Neural cell (in vitro differentiated cells): Measurements from ENCODE around the gene LCORL. TPM values are rescaled to one million over a fixed set of nuclear protein-coding genes. Genes with fewer than 3 reads are reported as not detected.

Experiments used
- H2AFZ ChIP-seq: fragments of 200-600, 300-800 bp; sonication (generic), shearing (Covaris generic); 2 replicates; pipeline ENCODE4 v1.6.0; 2014; ENCODE audit warnings: low read depth, mild to moderate bottlenecking, antibody characterized with exemption, low read length, moderate library complexity
- H3F3A ChIP-seq: fragments of 200-600 bp; shearing (Covaris generic); 2 replicates; pipeline ENCODE4 v1.6.1; 2016; ENCODE audit warnings: mild to moderate bottlenecking, moderate library complexity, mixed read lengths, antibody characterized with exemption, low read length; ENCODE audit not compliant: insufficient read depth, poor library complexity, severe bottlenecking
- H3K27ac ChIP-seq: fragments of 200-600, 300-800 bp; sonication (generic), shearing (Covaris generic); 2 replicates; pipeline ENCODE4 v1.5.1; 2014; ENCODE audit warnings: mild to moderate bottlenecking, low read length, moderate library complexity
- H3K27me3 ChIP-seq: fragments of 300-800, 200-600 bp; sonication (generic), shearing (Covaris generic); 2 replicates; pipeline ENCODE4 v1.6.0; 2014; ENCODE audit warnings: mild to moderate bottlenecking, low read depth, low read length, moderate library complexity; ENCODE audit not compliant: insufficient read depth
- H3K36me3 ChIP-seq: fragments of 300-800, 200-600 bp; sonication (generic), shearing (Covaris generic); 2 replicates; pipeline ENCODE4 v1.5.1; 2014; ENCODE audit warnings: mild to moderate bottlenecking, antibody characterized with exemption, low read length, moderate library complexity; ENCODE audit not compliant: insufficient read depth
- H3K4me2 ChIP-seq: fragments of 300-800, 200-600 bp; sonication (generic), shearing (Covaris generic); 2 replicates; pipeline ENCODE4 v1.6.0; 2014; ENCODE audit warnings: mild to moderate bottlenecking, low read length
- H3K4me3 ChIP-seq: fragments of 300-800, 200-600 bp; sonication (generic), shearing (Covaris generic); 2 replicates; pipeline ENCODE4 v1.5.1; 2014; ENCODE audit warnings: mild to moderate bottlenecking, low read length, moderate library complexity
- H3K79me2 ChIP-seq: fragments of 200-600 bp; shearing (Covaris generic); replicated peaks from 2 replicates; pipeline ENCODE4 v1.6.0; 2014; ENCODE audit warnings: mild to moderate bottlenecking, low read length, moderate library complexity; ENCODE audit not compliant: insufficient read depth
- H3K9ac ChIP-seq: fragments of 300-800, 200-600 bp; sonication (generic), shearing (Covaris generic); 2 replicates; pipeline ENCODE4 v1.6.1; 2016; ENCODE audit warnings: mild to moderate bottlenecking, low read length, mixed read lengths
- H3K9me2 ChIP-seq: fragments of 200-600 bp; shearing (Covaris generic); 2 replicates; pipeline ENCODE4 v1.6.1; 2016; ENCODE audit warnings: mild to moderate bottlenecking, low read length, mixed read lengths; ENCODE audit not compliant: insufficient read depth
- H3K9me3 ChIP-seq: fragments of 200-600, 300-800 bp; sonication (generic), shearing (Covaris generic); 2 replicates; pipeline ENCODE4 v1.6.1; 2016; ENCODE audit warnings: mild to moderate bottlenecking, mixed run types, low read length, moderate library complexity, mixed read lengths
- H4K20me1 ChIP-seq: fragments of 200-600 bp; shearing (Covaris generic); 2 replicates; pipeline ENCODE4 v1.6.1; 2016; ENCODE audit warnings: mild to moderate bottlenecking, mixed run types; ENCODE audit not compliant: insufficient read depth
- EP300 ChIP-seq: fragments of 450-650 bp; conservative IDR thresholded peaks from 2 replicates; pipeline ENCODE4 v1.6.1; 2014; ENCODE audit warnings: antibody characterized with exemption, mild to moderate bottlenecking, moderate library complexity; ENCODE audit not compliant: poor library complexity, severe bottlenecking
- EZH2 ChIP-seq: fragments of 200-600, 300-800 bp; shearing (Covaris generic), sonication (generic); IDR thresholded peaks from 2 replicates; pipeline ENCODE4 v1.6.1; 2014; ENCODE audit warnings: antibody characterized with exemption, low read length, borderline replicate concordance, mild to moderate bottlenecking; ENCODE audit not compliant: insufficient read depth, poor library complexity, severe bottlenecking
- MXI1 ChIP-seq: fragments of 450-650 bp; conservative IDR thresholded peaks from 2 replicates; pipeline ENCODE4 v1.6.1; 2014; ENCODE audit warnings: antibody characterized with exemption, mild to moderate bottlenecking; ENCODE audit not compliant: poor library complexity, severe bottlenecking
- POLR2AphosphoS5 ChIP-seq: IDR thresholded peaks from 2 replicates; pipeline ENCODE4 v1.6.1; 2012
- RAD21 ChIP-seq: fragments of 450-650 bp; conservative IDR thresholded peaks from 2 replicates; pipeline ENCODE4 v1.6.1; 2014; ENCODE audit warnings: antibody characterized with exemption, mild to moderate bottlenecking, moderate library complexity
- SMC3 ChIP-seq: fragments of 450-650 bp; conservative IDR thresholded peaks from 2 replicates; pipeline ENCODE4 v1.6.1; 2014; ENCODE audit warnings: antibody characterized with exemption, mild to moderate bottlenecking, moderate library complexity; ENCODE audit not compliant: poor library complexity
- TAF1 ChIP-seq: IDR thresholded peaks from 2 replicates; pipeline ENCODE4 v1.6.1; 2012; ENCODE audit warnings: low read depth
- polyA plus RNA-seq: library from polyadenylated mRNA; depleted of rRNA; stranded (reverse); fragments of >200 nt; gene quantifications from 2 replicates; pipeline ENCODE4 v1.2.3, GENCODE V29; 2014
- TF ChIP-seq, protein P1 (sequence below): fragments of 450-650 bp; IDR thresholded peaks from 2 replicates; pipeline ENCODE4 v1.5.1; 2014; ENCODE audit warnings: antibody characterized with exemption, mild to moderate bottlenecking, moderate library complexity; ENCODE audit not compliant: poor library complexity, severe bottlenecking
- TF ChIP-seq, protein P2 (sequence below): IDR thresholded peaks from 2 replicates; pipeline ENCODE4 v1.6.1; 2012; ENCODE audit warnings: borderline replicate concordance

Gene LCORL
- polyA plus RNA-seq, 1 donor from 2014 or later = 49.0 TPM

DNA sequence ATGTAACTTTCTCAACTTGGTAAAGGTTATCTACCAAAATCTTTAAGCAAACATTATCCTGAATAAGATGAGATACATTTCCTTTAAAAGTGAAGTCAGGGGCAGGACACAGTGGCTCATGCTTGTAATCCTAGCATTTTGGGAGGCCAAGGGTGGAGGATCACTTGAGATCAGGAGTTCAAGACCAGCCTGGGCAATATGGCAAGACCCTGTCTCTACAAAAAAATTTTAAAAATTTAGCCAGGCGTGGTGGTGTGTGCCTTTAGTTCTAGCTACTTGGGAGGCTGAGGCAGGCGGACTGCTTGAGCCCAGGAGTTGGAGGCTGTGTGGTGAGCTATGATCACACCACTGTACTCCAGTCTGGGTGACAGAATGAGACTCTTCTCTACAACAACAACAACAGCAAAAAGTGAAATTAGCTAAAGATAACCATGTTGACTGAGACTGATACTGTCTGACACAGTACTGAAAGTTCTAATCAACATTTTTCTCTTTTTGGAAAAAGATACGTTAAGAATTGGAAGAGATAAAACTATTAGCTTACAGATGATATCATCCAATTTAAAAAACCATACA, 215.9 kb downstream of the LCORL start:
- Histone ChIP-seq H3K27ac (no peak overlapping the region), H3K4me2 (no peak overlapping the region), H3K9me2 (no peaks in the 10 kb centered on the region), H3K9ac (no peak overlapping the region), H3K36me3 (peaks cover 4% of the 10 kb centered on the region), H3F3A (peaks cover 4% of the 10 kb centered on the region), H3K79me2 (peaks cover 48% of the 10 kb centered on the region), H3K9me3 (no peaks in the 10 kb centered on the region), H3K4me3 (no peak overlapping the region), H4K20me1 (no peaks in the 10 kb centered on the region), H3K27me3 (no peaks in the 10 kb centered on the region), H2AFZ (no peak overlapping the region)
- TF ChIP-seq EZH2 = no peak
- TF ChIP-seq POLR2AphosphoS5 = no peak
- no peak for TF ChIP-seq MXI1
- no peak for TF ChIP-seq SMC3
- TF ChIP-seq, protein P1, sequence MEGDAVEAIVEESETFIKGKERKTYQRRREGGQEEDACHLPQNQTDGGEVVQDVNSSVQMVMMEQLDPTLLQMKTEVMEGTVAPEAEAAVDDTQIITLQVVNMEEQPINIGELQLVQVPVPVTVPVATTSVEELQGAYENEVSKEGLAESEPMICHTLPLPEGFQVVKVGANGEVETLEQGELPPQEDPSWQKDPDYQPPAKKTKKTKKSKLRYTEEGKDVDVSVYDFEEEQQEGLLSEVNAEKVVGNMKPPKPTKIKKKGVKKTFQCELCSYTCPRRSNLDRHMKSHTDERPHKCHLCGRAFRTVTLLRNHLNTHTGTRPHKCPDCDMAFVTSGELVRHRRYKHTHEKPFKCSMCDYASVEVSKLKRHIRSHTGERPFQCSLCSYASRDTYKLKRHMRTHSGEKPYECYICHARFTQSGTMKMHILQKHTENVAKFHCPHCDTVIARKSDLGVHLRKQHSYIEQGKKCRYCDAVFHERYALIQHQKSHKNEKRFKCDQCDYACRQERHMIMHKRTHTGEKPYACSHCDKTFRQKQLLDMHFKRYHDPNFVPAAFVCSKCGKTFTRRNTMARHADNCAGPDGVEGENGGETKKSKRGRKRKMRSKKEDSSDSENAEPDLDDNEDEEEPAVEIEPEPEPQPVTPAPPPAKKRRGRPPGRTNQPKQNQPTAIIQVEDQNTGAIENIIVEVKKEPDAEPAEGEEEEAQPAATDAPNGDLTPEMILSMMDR = no peak
- TF ChIP-seq RAD21 = no peak
- no peak for TF ChIP-seq TAF1
- no peak for TF ChIP-seq EP300
- TF ChIP-seq, protein P2, sequence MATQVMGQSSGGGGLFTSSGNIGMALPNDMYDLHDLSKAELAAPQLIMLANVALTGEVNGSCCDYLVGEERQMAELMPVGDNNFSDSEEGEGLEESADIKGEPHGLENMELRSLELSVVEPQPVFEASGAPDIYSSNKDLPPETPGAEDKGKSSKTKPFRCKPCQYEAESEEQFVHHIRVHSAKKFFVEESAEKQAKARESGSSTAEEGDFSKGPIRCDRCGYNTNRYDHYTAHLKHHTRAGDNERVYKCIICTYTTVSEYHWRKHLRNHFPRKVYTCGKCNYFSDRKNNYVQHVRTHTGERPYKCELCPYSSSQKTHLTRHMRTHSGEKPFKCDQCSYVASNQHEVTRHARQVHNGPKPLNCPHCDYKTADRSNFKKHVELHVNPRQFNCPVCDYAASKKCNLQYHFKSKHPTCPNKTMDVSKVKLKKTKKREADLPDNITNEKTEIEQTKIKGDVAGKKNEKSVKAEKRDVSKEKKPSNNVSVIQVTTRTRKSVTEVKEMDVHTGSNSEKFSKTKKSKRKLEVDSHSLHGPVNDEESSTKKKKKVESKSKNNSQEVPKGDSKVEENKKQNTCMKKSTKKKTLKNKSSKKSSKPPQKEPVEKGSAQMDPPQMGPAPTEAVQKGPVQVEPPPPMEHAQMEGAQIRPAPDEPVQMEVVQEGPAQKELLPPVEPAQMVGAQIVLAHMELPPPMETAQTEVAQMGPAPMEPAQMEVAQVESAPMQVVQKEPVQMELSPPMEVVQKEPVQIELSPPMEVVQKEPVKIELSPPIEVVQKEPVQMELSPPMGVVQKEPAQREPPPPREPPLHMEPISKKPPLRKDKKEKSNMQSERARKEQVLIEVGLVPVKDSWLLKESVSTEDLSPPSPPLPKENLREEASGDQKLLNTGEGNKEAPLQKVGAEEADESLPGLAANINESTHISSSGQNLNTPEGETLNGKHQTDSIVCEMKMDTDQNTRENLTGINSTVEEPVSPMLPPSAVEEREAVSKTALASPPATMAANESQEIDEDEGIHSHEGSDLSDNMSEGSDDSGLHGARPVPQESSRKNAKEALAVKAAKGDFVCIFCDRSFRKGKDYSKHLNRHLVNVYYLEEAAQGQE = no peak

DNA sequence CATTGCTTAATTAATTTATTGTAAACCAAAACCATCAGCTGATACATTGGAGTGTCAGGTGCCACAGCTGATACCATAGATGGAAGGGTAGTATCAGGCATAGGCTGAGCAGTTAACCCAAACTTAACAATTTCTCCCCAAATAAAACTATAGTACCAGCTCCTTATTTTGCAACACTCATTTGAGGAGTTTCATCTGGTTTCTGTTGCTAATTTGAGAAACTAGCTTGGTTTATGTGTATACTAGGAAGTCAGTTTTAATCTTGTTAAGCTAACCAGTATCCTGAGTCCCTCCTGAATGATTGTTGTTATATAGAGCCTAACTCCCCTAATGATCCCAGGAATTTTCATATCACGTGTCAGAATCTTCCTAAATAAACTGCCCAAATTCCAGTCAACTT, 223.7 kb downstream of the LCORL start:
- Histone ChIP-seq H3K4me3 (no peak overlapping the region), H3K79me2 (no peaks in the 10 kb centered on the region), H3K27ac (no peak overlapping the region), H3K4me2 (no peak overlapping the region), H3K9me3 (no peaks in the 10 kb centered on the region), H3F3A (no peaks in the 10 kb centered on the region), H3K9me2 (no peaks in the 10 kb centered on the region), H4K20me1 (no peaks in the 10 kb centered on the region), H3K27me3 (no peaks in the 10 kb centered on the region), H2AFZ (no peak overlapping the region), H3K36me3 (peaks cover 6% of the 10 kb centered on the region), H3K9ac (no peak overlapping the region)
- no peak for TF ChIP-seq RAD21
- no peak for TF ChIP-seq SMC3
- TF ChIP-seq MXI1 = no peak
- TF ChIP-seq, protein P2 = no peak
- TF ChIP-seq EP300 = no peak
- no peak for TF ChIP-seq POLR2AphosphoS5
- no peak for TF ChIP-seq EZH2
- TF ChIP-seq TAF1 = no peak
- TF ChIP-seq, protein P1 = no peak
